K562 (cell line): Measurements from ENCODE around the gene SLK. TPM values are rescaled to one million over a fixed set of nuclear protein-coding genes. Genes with fewer than 3 reads are reported as not detected.

Experiments used
- AFF4 ChIP-seq: sonication (generic); formaldehyde crosslinking; IDR thresholded peaks from 2 replicates; pipeline ENCODE4 v1.8.0; 2023; ENCODE audit warnings: mild to moderate bottlenecking, missing genetic modification reagents
- ATF6 ChIP-seq: sonication (generic); formaldehyde crosslinking; IDR thresholded peaks from 2 replicates; pipeline ENCODE4 v1.4.0; 2020; ENCODE audit warnings: mild to moderate bottlenecking, missing genetic modification reagents
- CCAR2 ChIP-seq: fragments of 200-400 bp; formaldehyde crosslinking; IDR thresholded peaks from 2 replicates; pipeline ENCODE4 v1.6.1; 2017; ENCODE audit warnings: mild to moderate bottlenecking, low read depth, low read length
- COPS2 ChIP-seq: fragments of 450-650 bp; conservative IDR thresholded peaks from 2 replicates; pipeline ENCODE4 v1.6.1; 2016; ENCODE audit warnings: mild to moderate bottlenecking, moderate library complexity
- CREM ChIP-seq: IDR thresholded peaks from 2 replicates; pipeline ENCODE4 v1.6.1; 2014; ENCODE audit warnings: antibody characterized with exemption, low read depth
- FOXA1 ChIP-seq: fragments of 450-650 bp; IDR thresholded peaks from 2 replicates; pipeline ENCODE4 v1.6.1; 2016; ENCODE audit warnings: mild to moderate bottlenecking, borderline replicate concordance
- GABPA ChIP-seq: fragments of 200-800 bp; sonication (Bioruptor generic); conservative IDR thresholded peaks from 2 replicates; pipeline ENCODE4 v1.6.1; 2016; ENCODE audit warnings: low read depth, missing genetic modification characterization, missing compliant biosample characterization
- HDAC3 ChIP-seq: fragments of 450-650 bp; IDR thresholded peaks from 2 replicates; pipeline ENCODE4 v1.6.1; 2018; ENCODE audit warnings: borderline replicate concordance, mild to moderate bottlenecking, moderate library complexity; ENCODE audit not compliant: partially characterized antibody
- HDAC8 ChIP-seq: fragments of 450-650 bp; IDR thresholded peaks from 2 replicates; pipeline ENCODE4 v1.6.1; 2016; ENCODE audit warnings: mild to moderate bottlenecking, missing genetic modification characterization, moderate library complexity, missing compliant biosample characterization
- HNRNPLL ChIP-seq: fragments of 200-400 bp; formaldehyde crosslinking; IDR thresholded peaks from 2 replicates; pipeline ENCODE4 v1.6.1; 2017; ENCODE audit warnings: low read length, low read depth, mild to moderate bottlenecking; ENCODE audit not compliant: poor library complexity, severe bottlenecking
- LEF1 ChIP-seq: fragments of 450-650 bp; IDR thresholded peaks from 2 replicates; pipeline ENCODE4 v1.6.1; 2016; ENCODE audit warnings: mild to moderate bottlenecking
- NR2C2 ChIP-seq, 2 experiments: fragments of 200-800 bp in 1 of 2; sonication (Bioruptor generic) in 1 of 2; sonication (generic) in 1 of 2; formaldehyde crosslinking in 1 of 2; IDR thresholded peaks; 2 replicates each; pipeline versions ENCODE4 v1.6.1 to v1.8.0; 2016 to 2022; ENCODE audit warnings: mild to moderate bottlenecking in 1 of 2, missing compliant biosample characterization in 1 of 2, missing genetic modification characterization in 1 of 2, missing genetic modification reagents in 1 of 2
- TAF1 ChIP-seq: IDR thresholded peaks from 2 replicates; pipeline ENCODE4 v1.6.1; 2011; ENCODE audit warnings: mild to moderate bottlenecking, low read length, moderate library complexity; ENCODE audit not compliant: insufficient read depth, control insufficient read depth, severe bottlenecking; ENCODE audit errors: extremely low read depth
- TBL1XR1 ChIP-seq, 2 experiments: IDR thresholded peaks; 2 replicates each; pipeline ENCODE4 v1.6.1; 2012; ENCODE audit warnings: improper control_type of control experiment in 2 of 2, low read length in 2 of 2, mild to moderate bottlenecking in 1 of 2
- TEAD1 ChIP-seq, 2 experiments: fragments of 450-650 bp in 1 of 2; sonication (generic) in 1 of 2; formaldehyde crosslinking; IDR thresholded peaks; 2 replicates each; pipeline versions ENCODE4 v1.4.0 to v1.8.0; 2020 to 2022; ENCODE audit warnings: mild to moderate bottlenecking in 2 of 2, missing genetic modification reagents in 1 of 2
- ZNF134 ChIP-seq: fragments of 250-450 bp; sonication (Bioruptor Pico); conservative IDR thresholded peaks from 2 replicates; pipeline ENCODE4 v1.4.0; 2020
- ZNF165 ChIP-seq: fragments of 250-450 bp; sonication (Bioruptor Pico); IDR thresholded peaks from 2 replicates; pipeline ENCODE4 v1.4.0; 2020; ENCODE audit warnings: borderline replicate concordance
- polyA plus RNA-seq, 8 experiments: library from polyadenylated mRNA; depleted of rRNA in 4 of 8; stranded (reverse) in 5 of 8; unstranded in 3 of 8; fragments of >200 nt; fragmentation: Nextera tagmentation in 2 of 8; fragmentation: Illumina TruSeq in 1 of 8; extraction: Ambion mirVana in 2 of 8; extraction: Trizol in 1 of 8; gene quantifications; 2 replicates each; pipeline versions ENCODE4 v1.2.1 to v1.2.3, GENCODE V29; 2011 to 2014; ENCODE audit warnings: inconsistent platforms in 1 of 8, missing spikeins in 1 of 8
- total RNA-seq, 7 experiments: library from RNA; depleted of rRNA in 6 of 7; stranded (reverse); fragments of >200 nt in 6 of 7; fragmentation: Illumina TruSeq in 2 of 7; extraction: Trizol in 2 of 7; gene quantifications; 2 replicates each; pipeline versions ENCODE4 v1.2.1 to v1.2.3, GENCODE V29; 2011 to 2021; ENCODE audit warnings: low replicate concordance in 1 of 7

SLK gene
- total and polyA plus RNA-seq, 9 of the 15 experiments (the other 6 are each of a cell fraction or from before 2014, with no cell fraction given), result 8.2 to 40.0 (median 23.4) TPM

- no peak; the same call in 1 of the 2 replicates for TF ChIP-seq AFF4 (CRISPR knock-in tag)
- peak; percentile 28 for TF ChIP-seq CREM
- TF ChIP-seq TEAD1 (CRISPR knock-in tag; IDR thresholded peaks at IDR 0.05), result peak; percentile 52 to 91
- no peak for TF ChIP-seq ZNF134 (CRISPR knock-in tag)
- peak; percentile 85 for TF ChIP-seq GABPA
- peak; percentile 49 for TF ChIP-seq TAF1
- TF ChIP-seq LEF1, result peak; percentile 24; the same call in 1 of the 2 replicates
- TF ChIP-seq TBL1XR1 (IDR thresholded peaks at IDR 0.05; ENCODE audit: low read length in 2 of 2), result no peak
- no peak for TF ChIP-seq HDAC8
- TF ChIP-seq FOXA1, result no peak
- TF ChIP-seq NR2C2 (CRISPR knock-in tag; IDR thresholded peaks at IDR 0.05), result peak; percentile 59; the same call in 1 of the 2 replicates
- TF ChIP-seq NR2C2 (tag; IDR thresholded peaks at IDR 0.05), result peak; percentile 88
- no peak for TF ChIP-seq CCAR2
- TF ChIP-seq COPS2, result no peak
- TF ChIP-seq ZNF165 (CRISPR knock-in tag), result no peak
- no peak for TF ChIP-seq ATF6 (CRISPR knock-in tag)
- TF ChIP-seq HNRNPLL, result peak; percentile 62
- TF ChIP-seq HDAC3, result no peak
Observed at GRCh38 chr10:103918053-103918846, 48.7 kb upstream of the SLK start, which contains the start of gene STN1 (continued).
